H9 (cell line): ENCODE measurements around the gene ZNF79. TPM values are rescaled to one million over a fixed set of nuclear protein-coding genes. Genes with fewer than 3 reads are reported as not detected.

Experiments
- DNase-seq: peaks from one replicate; pipeline ENCODE4 v3.0.0-alpha.2; 2017
- H2AFZ ChIP-seq: one replicate; pipeline ENCODE4 v1.6.1; 2013; ENCODE audit warnings: mild to moderate bottlenecking, low read length, control low read depth, moderate library complexity
- H2AK5ac ChIP-seq: 2 replicates; pipeline ENCODE4 v1.6.1; 2013; ENCODE audit warnings: low read length, control low read depth, mixed read lengths; ENCODE audit not compliant: insufficient read length
- H2BK120ac ChIP-seq: one replicate; pipeline ENCODE4 v1.6.1; 2013; ENCODE audit warnings: low read depth, mild to moderate bottlenecking, low read length, control low read depth, inconsistent platforms; ENCODE audit not compliant: poor library complexity, severe bottlenecking
- H2BK12ac ChIP-seq: 2 replicates; pipeline ENCODE4 v1.6.1; 2013; ENCODE audit warnings: low read length, control low read depth, mixed read lengths, low read depth; ENCODE audit not compliant: insufficient read length
- H2BK15ac ChIP-seq: 2 replicates; pipeline ENCODE4 v1.6.1; 2013; ENCODE audit warnings: low read depth, low read length, control low read depth
- H2BK20ac ChIP-seq: one replicate; pipeline ENCODE4 v1.6.1; 2013; ENCODE audit warnings: low read depth, mild to moderate bottlenecking, low read length, control low read depth, inconsistent platforms; ENCODE audit not compliant: poor library complexity, severe bottlenecking
- H2BK5ac ChIP-seq: 2 replicates; pipeline ENCODE4 v1.6.1; 2013; ENCODE audit warnings: low read length, control low read depth, mixed read lengths; ENCODE audit not compliant: insufficient read length
- H3K14ac ChIP-seq: 2 replicates; pipeline ENCODE4 v1.6.1; 2013; ENCODE audit warnings: low read length, control low read depth; ENCODE audit not compliant: insufficient read depth
- H3K18ac ChIP-seq: 2 replicates; pipeline ENCODE4 v1.6.1; 2013; ENCODE audit warnings: low read depth, mild to moderate bottlenecking, mixed read lengths, low read length, control low read depth; ENCODE audit not compliant: insufficient read length
- H3K23ac ChIP-seq: 2 replicates; pipeline ENCODE4 v1.6.1; 2013; ENCODE audit warnings: low read length, control low read depth, mixed read lengths, low read depth; ENCODE audit not compliant: insufficient read length
- H3K23me2 ChIP-seq: 2 replicates; pipeline ENCODE4 v1.6.1; 2013; ENCODE audit warnings: low read depth, mild to moderate bottlenecking, mixed read lengths, low read length, control low read depth; ENCODE audit not compliant: insufficient read length, poor library complexity, severe bottlenecking
- H3K27ac ChIP-seq: 2 replicates; pipeline ENCODE4 v1.5.1; 2013; ENCODE audit warnings: low read length, control low read depth, mixed read lengths, low read depth; ENCODE audit not compliant: insufficient read length
- H3K27me3 ChIP-seq: 2 replicates; pipeline ENCODE4 v1.6.1; 2013; ENCODE audit warnings: low read length, control low read depth, inconsistent platforms; ENCODE audit not compliant: insufficient read depth
- H3K4ac ChIP-seq: 2 replicates; pipeline ENCODE4 v1.6.1; 2013; ENCODE audit warnings: low read depth, mild to moderate bottlenecking, control low read depth, inconsistent platforms, low read length, moderate library complexity
- H3K4me1 ChIP-seq: 2 replicates; pipeline ENCODE4 v1.6.1; 2013; ENCODE audit warnings: low read length, control low read depth, inconsistent platforms; ENCODE audit not compliant: insufficient read depth
- H3K4me2 ChIP-seq: 2 replicates; pipeline ENCODE4 v1.6.1; 2013; ENCODE audit warnings: low read length, control low read depth, mixed read lengths; ENCODE audit not compliant: insufficient read length, insufficient read depth
- H3K56ac ChIP-seq: 2 replicates; pipeline ENCODE4 v1.6.1; 2013; ENCODE audit warnings: low read depth, mild to moderate bottlenecking, mixed read lengths, low read length, control low read depth; ENCODE audit not compliant: insufficient read length
- H3K79me1 ChIP-seq: 2 replicates; pipeline ENCODE4 v1.6.1; 2013; ENCODE audit warnings: low read depth, mild to moderate bottlenecking, moderate library complexity, low read length, control low read depth, inconsistent platforms; ENCODE audit not compliant: insufficient read depth, poor library complexity, severe bottlenecking
- H3K79me2 ChIP-seq: 2 replicates; pipeline ENCODE4 v1.6.1; 2013; ENCODE audit warnings: low read length, control low read depth, inconsistent platforms; ENCODE audit not compliant: insufficient read depth
- H3K9ac ChIP-seq: 2 replicates; pipeline ENCODE4 v1.6.1; 2013; ENCODE audit warnings: low read length, control low read depth, mixed read lengths; ENCODE audit not compliant: insufficient read length; ENCODE audit errors: extremely low read depth
- H3K9me3 ChIP-seq: one replicate; pipeline ENCODE4 v1.6.1; 2013; ENCODE audit warnings: low read depth, low read length, inconsistent platforms; ENCODE audit not compliant: control insufficient read depth
- H3T11ph ChIP-seq: one replicate; pipeline ENCODE4 v1.6.1; 2013; ENCODE audit warnings: mild to moderate bottlenecking, low read length, control low read depth, inconsistent platforms
- H4K20me1 ChIP-seq: one replicate; pipeline ENCODE4 v1.6.1; 2013; ENCODE audit not compliant: control insufficient read depth, insufficient read length, insufficient read depth
- H4K5ac ChIP-seq: 2 replicates; pipeline ENCODE4 v1.6.1; 2013; ENCODE audit warnings: low read depth, mild to moderate bottlenecking, mixed read lengths, low read length, control low read depth; ENCODE audit not compliant: insufficient read length
- H4K8ac ChIP-seq: replicated peaks from 2 replicates; pipeline ENCODE4 v1.6.1; 2013; ENCODE audit warnings: low read length, control low read depth, mixed read lengths, low read depth; ENCODE audit not compliant: insufficient read length
- H4K91ac ChIP-seq: 2 replicates; pipeline ENCODE4 v1.6.1; 2013; ENCODE audit warnings: low read depth, mild to moderate bottlenecking, moderate library complexity, mixed read lengths, low read length, control low read depth; ENCODE audit not compliant: insufficient read length
- H3K27ac Mint-ChIP-seq, 3 experiments: 2 replicates in 2 of 3; 3 replicates in 1 of 3; pipeline ENCODE4 v1.8.0; 2020 to 2021; ENCODE audit warnings: mixed read lengths in 3 of 3, mild to moderate bottlenecking in 1 of 3, moderate library complexity in 1 of 3
- H3K27me3 Mint-ChIP-seq: 2 replicates; pipeline ENCODE4 v1.8.0; 2021; ENCODE audit warnings: low read depth, mild to moderate bottlenecking, moderate library complexity, mixed read lengths
- H3K36me3 Mint-ChIP-seq, 3 experiments: 2 replicates in 2 of 3; 3 replicates in 1 of 3; pipeline ENCODE4 v1.8.0; 2020 to 2021; ENCODE audit warnings: low read depth in 3 of 3, mixed read lengths in 3 of 3; ENCODE audit not compliant: insufficient read depth in 1 of 3
- H3K4me1 Mint-ChIP-seq, 2 experiments: 2 replicates each; pipeline ENCODE4 v1.8.0; 2020; ENCODE audit warnings: mixed read lengths in 2 of 2
- H3K4me3 Mint-ChIP-seq, 2 experiments: 2 replicates in 1 of 2; 3 replicates in 1 of 2; pipeline ENCODE4 v1.8.0; 2020 to 2021; ENCODE audit warnings: mild to moderate bottlenecking in 2 of 2, mixed read lengths in 2 of 2, moderate library complexity in 1 of 2
- H3K9me3 Mint-ChIP-seq, 2 experiments: 2 replicates in 1 of 2; 3 replicates in 1 of 2; pipeline ENCODE4 v1.8.0; 2020; ENCODE audit warnings: mild to moderate bottlenecking in 2 of 2, mixed read lengths in 2 of 2, moderate library complexity in 1 of 2
- WGBS: extraction: QIAGEN DNeasy Blood & Tissue Kit; methylation state at CpG from one replicate; pipeline ENCODE4 v1.1.7; 2013; ENCODE audit warnings: missing lambda C conversion rate, low lambda C conversion rate, mixed read lengths; ENCODE audit not compliant: insufficient read length; ENCODE audit errors: extremely low coverage; 5-methylcytosine and 5-hydroxymethylcytosine counted together
- total RNA-seq: library from RNA; stranded (reverse); gene quantifications from 2 replicates; pipeline ENCODE4 v1.2.1, GENCODE V29; 2021
- TF ChIP-seq, protein P1 (sequence below): fragments of 200-600 bp; sonication (generic); conservative IDR thresholded peaks from 3 replicates; pipeline ENCODE4 v1.8.0; 2021; ENCODE audit warnings: antibody characterized with exemption, mild to moderate bottlenecking

The ZNF79 gene
- total RNA-seq, 1 experiment from 2014 or later: 11.5 TPM

DNA sequence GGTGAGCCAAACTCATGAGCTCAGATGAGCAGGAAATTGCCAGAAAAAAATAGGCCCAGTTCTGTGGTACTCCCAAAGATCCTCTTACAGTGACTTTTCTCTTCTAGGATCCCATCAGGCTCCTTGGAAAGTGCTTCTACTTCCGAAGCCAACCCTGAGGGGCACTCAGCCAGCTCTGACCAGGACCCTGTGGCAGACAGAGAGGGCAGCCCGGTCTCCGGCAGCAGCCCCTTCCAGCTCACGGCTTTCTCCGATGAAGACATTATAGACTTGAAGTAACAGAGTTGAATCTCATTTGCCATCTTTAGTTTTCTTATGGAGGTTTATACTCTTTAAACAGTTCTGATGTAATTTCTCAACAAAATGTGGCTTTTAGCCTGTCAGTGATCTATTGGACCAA, 31.2 kb upstream of the ZNF79 start:
- TF ChIP-seq, protein P1, sequence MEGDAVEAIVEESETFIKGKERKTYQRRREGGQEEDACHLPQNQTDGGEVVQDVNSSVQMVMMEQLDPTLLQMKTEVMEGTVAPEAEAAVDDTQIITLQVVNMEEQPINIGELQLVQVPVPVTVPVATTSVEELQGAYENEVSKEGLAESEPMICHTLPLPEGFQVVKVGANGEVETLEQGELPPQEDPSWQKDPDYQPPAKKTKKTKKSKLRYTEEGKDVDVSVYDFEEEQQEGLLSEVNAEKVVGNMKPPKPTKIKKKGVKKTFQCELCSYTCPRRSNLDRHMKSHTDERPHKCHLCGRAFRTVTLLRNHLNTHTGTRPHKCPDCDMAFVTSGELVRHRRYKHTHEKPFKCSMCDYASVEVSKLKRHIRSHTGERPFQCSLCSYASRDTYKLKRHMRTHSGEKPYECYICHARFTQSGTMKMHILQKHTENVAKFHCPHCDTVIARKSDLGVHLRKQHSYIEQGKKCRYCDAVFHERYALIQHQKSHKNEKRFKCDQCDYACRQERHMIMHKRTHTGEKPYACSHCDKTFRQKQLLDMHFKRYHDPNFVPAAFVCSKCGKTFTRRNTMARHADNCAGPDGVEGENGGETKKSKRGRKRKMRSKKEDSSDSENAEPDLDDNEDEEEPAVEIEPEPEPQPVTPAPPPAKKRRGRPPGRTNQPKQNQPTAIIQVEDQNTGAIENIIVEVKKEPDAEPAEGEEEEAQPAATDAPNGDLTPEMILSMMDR: no peak
- Mint-ChIP-seq H3K4me1 (peaks cover 25 to 32% of the 10 kb centered on the region in 2 experiments), H3K27ac (no peak overlapping the region)

More for the DNA sequence above, 31.2 kb upstream of the ZNF79 start:
- H4K8ac ChIP-seq: no peak overlapping the region
- H2BK5ac ChIP-seq: no peak overlapping the region
- H2BK12ac ChIP-seq: no peak overlapping the region
- H3K4me3 Mint-ChIP-seq: no peak overlapping the region
- H3K79me1 ChIP-seq: no peaks in the 10 kb centered on the region
- no peak overlapping the region for H4K91ac ChIP-seq
- no peaks in the 10 kb centered on the region; the same call in 1 of the 2 replicates for H3K4me1 ChIP-seq
- H3K27me3 ChIP-seq: no peaks in the 10 kb centered on the region
- no peaks in the 10 kb centered on the region for H3K9me3 ChIP-seq
- no peak overlapping the region for H3K27ac ChIP-seq
- no peak overlapping the region for H3K23ac ChIP-seq
- WGBS: no CpG with 5 or more reads among the region's 5 CpGs
- peaks cover 8% of the 10 kb centered on the region for H3K23me2 ChIP-seq
- no peak overlapping the region for H2BK15ac ChIP-seq
- no peaks in the 10 kb centered on the region for H3K79me2 ChIP-seq
- peaks cover 11% of the 10 kb centered on the region for H3K27me3 Mint-ChIP-seq
- H2AK5ac ChIP-seq: no peak overlapping the region
- no peak overlapping the region for H3K18ac ChIP-seq
- no peak overlapping the region for H3K9ac ChIP-seq
- DNase-seq: no peak
- no peaks in the 10 kb centered on the region for H3K36me3 Mint-ChIP-seq
- no peak overlapping the region for H3K4me2 ChIP-seq
- H2AFZ ChIP-seq: no peak overlapping the region
- no peak overlapping the region for H3K4ac ChIP-seq
- no peak overlapping the region for H3K56ac ChIP-seq
- H4K20me1 ChIP-seq: no peaks in the 10 kb centered on the region
- no peak overlapping the region for H2BK120ac ChIP-seq
- H3K14ac ChIP-seq: no peak overlapping the region
- H4K5ac ChIP-seq: no peak overlapping the region
- no peak overlapping the region for H3T11ph ChIP-seq
- H3K9me3 Mint-ChIP-seq: no peaks in the 10 kb centered on the region
- no peak overlapping the region for H2BK20ac ChIP-seq
